GM23248 (cell line): ENCODE data around the gene TFCP2L1.

Experiments
- EZH2 ChIP-seq: fragments of 200-600 bp; sonication (generic); IDR thresholded peaks from 2 replicates; pipeline ENCODE4 v1.6.1; 2018; ENCODE audit warnings: antibody characterized with exemption, mild to moderate bottlenecking; ENCODE audit not compliant: insufficient read depth, poor library complexity, severe bottlenecking
- EZH2phosphoT487 ChIP-seq: fragments of 200-600 bp; sonication (generic); IDR thresholded peaks from 2 replicates; pipeline ENCODE4 v1.6.1; 2018; ENCODE audit warnings: antibody characterized with exemption, moderate library complexity, mild to moderate bottlenecking, low read depth; ENCODE audit not compliant: insufficient read depth

- TF ChIP-seq EZH2 (no peak), EZH2phosphoT487 (no peak)
These were observed 85.0 kb downstream of the TFCP2L1 start for GRCh38 chr2:121200011-121200347.
